ENCODE data around the gene PPM1F.

PPM1F gene

GRCh38 chr22:21921184-21921721 is 31.4 kb downstream of the PPM1F start:
- CTCF ChIA-PET: no interaction called here
- DNase-seq (ENCODE audit: extremely low spot score): no peak
- no peak for TF ChIP-seq LEF1 (IDR thresholded peaks at IDR 0.05; ENCODE audit: borderline replicate concordance)
- TF ChIP-seq FOXA1 (IDR thresholded peaks at IDR 0.05): no peak
- no peak for TF ChIP-seq CTBP1 (IDR thresholded peaks at IDR 0.05; ENCODE audit: borderline replicate concordance)
- TF ChIP-seq BHLHE40 (IDR thresholded peaks at IDR 0.05; ENCODE audit: borderline replicate concordance): no peak
- no peak for TF ChIP-seq NFRKB (IDR thresholded peaks at IDR 0.05)
- no peak for TF ChIP-seq HDGF (IDR thresholded peaks at IDR 0.05; ENCODE audit: borderline replicate concordance)
- POLR2A ChIA-PET: no interaction called here

- POLR2A ChIA-PET: no interaction called here
- TF ChIP-seq NFRKB (IDR thresholded peaks at IDR 0.05) (no peak), BHLHE40 (IDR thresholded peaks at IDR 0.05; ENCODE audit: borderline replicate concordance) (no peak), LEF1 (IDR thresholded peaks at IDR 0.05; ENCODE audit: borderline replicate concordance) (no peak), TARDBP (IDR thresholded peaks at IDR 0.05) (no peak), ELF4 (IDR thresholded peaks at IDR 0.05) (no peak), HDGF (IDR thresholded peaks at IDR 0.05; ENCODE audit: borderline replicate concordance) (no peak), ARNT (IDR thresholded peaks at IDR 0.05) (no peak), CTBP1 (IDR thresholded peaks at IDR 0.05; ENCODE audit: borderline replicate concordance) (no peak), PKNOX1 (IDR thresholded peaks at IDR 0.05) (no peak)
- no peak for DNase-seq (ENCODE audit: extremely low spot score)
- CTCF ChIA-PET: no interaction called here
These were observed 32.1 kb downstream of the PPM1F start for GRCh38 chr22:21920341-21921183.

GRCh38 chr22:21919526-21920307 is 32.9 kb downstream of the PPM1F start:
- ChIA-PET CTCF (no interaction called here), POLR2A (interaction anchor here (0.6 kb wide), 1 partner anchor 10 kb away, joined by 3 read pairs; no protein-coding TSS in a partner anchor)
- DNase-seq (ENCODE audit: extremely low spot score): no peak
- TF ChIP-seq BHLHE40 (IDR thresholded peaks at IDR 0.05; ENCODE audit: borderline replicate concordance) (no peak), FOXK2 (IDR thresholded peaks at IDR 0.05) (no peak), FOXA1 (IDR thresholded peaks at IDR 0.05) (no peak), SP1 (IDR thresholded peaks at IDR 0.05) (no peak), HDGF (IDR thresholded peaks at IDR 0.05; ENCODE audit: borderline replicate concordance) (no peak), FOXM1 (IDR thresholded peaks at IDR 0.05; ENCODE audit: borderline replicate concordance) (no peak), PKNOX1 (IDR thresholded peaks at IDR 0.05) (no peak), SUZ12 (IDR thresholded peaks at IDR 0.05) (no peak), CTBP1 (IDR thresholded peaks at IDR 0.05; ENCODE audit: borderline replicate concordance) (no peak), ZNF384 (IDR thresholded peaks at IDR 0.05) (no peak), TARDBP (IDR thresholded peaks at IDR 0.05) (no peak), ARNT (IDR thresholded peaks at IDR 0.05) (no peak), L3MBTL2 (conservative IDR thresholded peaks at IDR 0.05) (no peak), ELF4 (IDR thresholded peaks at IDR 0.05) (no peak), LEF1 (IDR thresholded peaks at IDR 0.05; ENCODE audit: borderline replicate concordance) (no peak)

GRCh38 chr22:21918466-21919185 is 34.0 kb downstream of the PPM1F start:
- no peak for TF ChIP-seq FOXM1 (IDR thresholded peaks at IDR 0.05; ENCODE audit: borderline replicate concordance)
- TF ChIP-seq TARDBP (IDR thresholded peaks at IDR 0.05): no peak
- TF ChIP-seq SP1 (IDR thresholded peaks at IDR 0.05): no peak
- TF ChIP-seq L3MBTL2 (conservative IDR thresholded peaks at IDR 0.05): no peak
- TF ChIP-seq ARNT (IDR thresholded peaks at IDR 0.05): no peak
- TF ChIP-seq HDGF (IDR thresholded peaks at IDR 0.05; ENCODE audit: borderline replicate concordance): no peak
- TF ChIP-seq ELF4 (IDR thresholded peaks at IDR 0.05): no peak
- no peak for TF ChIP-seq CTBP1 (IDR thresholded peaks at IDR 0.05; ENCODE audit: borderline replicate concordance)
- no peak for TF ChIP-seq SUZ12 (IDR thresholded peaks at IDR 0.05)
- TF ChIP-seq FOXA1 (IDR thresholded peaks at IDR 0.05): no peak
- no peak for TF ChIP-seq LEF1 (IDR thresholded peaks at IDR 0.05; ENCODE audit: borderline replicate concordance)
- no peak for TF ChIP-seq FOXK2 (IDR thresholded peaks at IDR 0.05)
- DNase-seq (ENCODE audit: extremely low spot score): no peak
- CTCF ChIA-PET: no interaction called here
- POLR2A ChIA-PET: no interaction called here

- DNase-seq (ENCODE audit: extremely low spot score): no peak
- no peak for TF ChIP-seq ELF4 (IDR thresholded peaks at IDR 0.05)
- ChIA-PET POLR2A (no interaction called here), CTCF (no interaction called here)
These were observed 34.7 kb downstream of the PPM1F start for GRCh38 chr22:21917959-21918261.
